ENCODE data around the gene NUDT1.

NUDT1 gene

GRCh38 chr7:2248984-2249694 lies 7.1 kb downstream of the NUDT1 start:
- DNase-seq (ENCODE audit: low read depth) = peak; percentile 99

DNA sequence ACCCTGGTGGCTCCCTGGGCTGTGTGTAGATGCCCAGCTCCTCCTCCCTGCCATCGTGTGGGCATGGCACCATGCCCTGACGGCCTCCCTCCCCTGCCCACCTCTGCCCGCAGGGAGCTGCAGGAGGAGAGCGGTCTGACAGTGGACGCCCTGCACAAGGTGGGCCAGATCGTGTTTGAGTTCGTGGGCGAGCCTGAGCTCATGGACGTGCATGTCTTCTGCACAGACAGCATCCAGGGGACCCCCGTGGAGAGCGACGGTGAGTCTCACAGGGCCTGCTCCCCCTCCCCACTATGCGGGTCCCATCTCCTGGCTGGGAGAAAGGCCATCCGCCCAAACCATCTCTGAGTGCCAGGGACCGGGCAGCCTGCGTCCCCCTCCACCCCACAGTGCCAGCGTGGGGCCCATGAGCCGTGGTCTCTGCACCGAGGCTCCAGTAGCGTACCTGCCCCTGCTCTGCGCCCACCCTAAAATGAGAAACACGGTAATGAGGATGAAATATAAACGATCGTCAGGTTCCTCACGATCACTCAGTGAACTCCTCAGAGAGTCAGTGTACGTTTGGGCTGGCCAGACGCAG lies 7.8 kb downstream of the NUDT1 start:
- no peak for DNase-seq (ENCODE audit: low read depth)

GRCh38 chr7:2251381-2251780 lies 9.4 kb downstream of the NUDT1 start:
- no peak for DNase-seq (ENCODE audit: low read depth)

DNA sequence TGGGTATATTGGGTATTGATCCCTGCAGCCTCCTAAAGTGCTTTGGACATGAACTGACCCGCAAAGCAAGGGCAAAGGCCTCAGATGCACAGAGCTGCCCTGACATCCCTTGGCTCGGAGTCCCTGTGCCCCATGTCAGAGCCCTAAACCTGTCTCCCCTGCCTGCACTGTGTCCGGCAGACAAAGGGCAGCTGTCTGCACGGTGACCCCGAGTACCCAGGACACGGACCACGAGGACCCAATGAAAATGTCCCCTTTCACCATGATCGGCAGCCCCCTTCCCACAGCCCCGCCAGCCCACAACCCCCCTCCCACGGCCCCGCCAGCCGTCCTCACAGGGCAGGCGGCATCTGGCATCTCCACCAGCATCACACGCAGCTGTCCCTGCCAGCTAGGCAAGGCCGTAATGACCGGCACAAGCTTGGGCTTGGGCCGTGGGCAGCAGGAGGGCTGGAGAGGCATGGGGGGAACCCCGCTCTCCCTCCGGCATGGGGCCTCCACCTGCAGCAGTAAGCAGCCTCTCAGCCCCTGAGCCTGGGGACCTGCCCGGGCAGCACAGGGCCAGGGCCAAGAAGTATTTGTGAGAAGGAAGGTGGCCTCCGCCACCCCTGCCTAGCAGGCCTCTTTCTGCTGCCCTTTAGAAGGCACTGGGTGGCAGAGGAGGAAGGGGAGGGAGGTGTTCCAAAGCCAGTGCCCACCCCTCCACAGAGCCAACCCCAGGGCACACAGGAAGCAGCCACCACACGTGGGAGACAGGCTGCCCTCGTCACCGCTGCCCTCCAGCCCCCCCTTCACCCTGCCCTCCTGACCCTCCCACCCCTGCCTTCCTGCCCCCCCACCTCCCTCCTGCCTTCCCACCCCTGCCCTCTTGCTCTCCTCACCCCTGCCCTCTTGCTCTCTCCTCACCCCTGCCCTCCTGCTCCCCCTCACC lies 10.1 kb downstream of the NUDT1 start:
- DNase-seq (ENCODE audit: low read depth) = no peak

- DNase-seq (ENCODE audit: low read depth) = no peak
Measured at GRCh38 chr7:2253021-2253420, 11.0 kb downstream of the NUDT1 start.

GRCh38 chr7:2253525-2254244 lies 11.7 kb downstream of the NUDT1 start:
- DNase-seq (ENCODE audit: low read depth) = no peak

DNA sequence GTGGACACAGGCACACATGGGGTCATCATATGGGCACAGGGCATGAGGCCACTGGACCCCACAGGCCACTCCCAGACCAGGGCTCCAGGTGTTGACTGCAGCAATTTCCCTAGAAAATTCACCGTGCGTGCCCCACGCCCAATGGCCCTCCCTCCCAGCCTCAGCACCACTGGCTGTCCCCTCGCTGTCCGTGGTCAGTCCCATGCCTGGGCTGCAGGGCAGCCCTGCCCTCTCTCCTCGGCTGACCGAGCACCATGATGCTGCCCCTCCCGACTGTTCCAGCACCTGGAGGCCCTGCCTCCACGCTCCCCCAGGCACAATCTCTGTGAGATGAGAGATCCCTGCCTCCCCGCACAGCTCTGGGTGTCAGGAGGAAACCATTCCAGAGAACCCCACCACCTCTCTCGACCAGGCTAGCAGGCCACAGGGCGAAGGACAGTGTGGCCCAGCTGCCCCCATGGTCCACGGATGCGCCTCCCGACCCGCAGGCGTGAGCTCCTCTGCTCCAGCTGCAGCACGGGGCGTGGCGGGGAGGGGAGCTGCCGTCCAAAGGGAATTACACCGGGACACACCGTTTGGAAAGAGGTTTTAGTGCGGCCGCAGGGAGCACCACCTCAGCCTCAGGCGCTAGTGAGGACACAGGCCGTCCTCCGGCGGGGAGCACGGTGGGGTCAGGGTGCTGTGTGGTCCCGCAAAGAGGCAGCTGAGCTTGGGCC lies 12.6 kb downstream of the NUDT1 start:
- no peak for DNase-seq (ENCODE audit: low read depth)

DNA sequence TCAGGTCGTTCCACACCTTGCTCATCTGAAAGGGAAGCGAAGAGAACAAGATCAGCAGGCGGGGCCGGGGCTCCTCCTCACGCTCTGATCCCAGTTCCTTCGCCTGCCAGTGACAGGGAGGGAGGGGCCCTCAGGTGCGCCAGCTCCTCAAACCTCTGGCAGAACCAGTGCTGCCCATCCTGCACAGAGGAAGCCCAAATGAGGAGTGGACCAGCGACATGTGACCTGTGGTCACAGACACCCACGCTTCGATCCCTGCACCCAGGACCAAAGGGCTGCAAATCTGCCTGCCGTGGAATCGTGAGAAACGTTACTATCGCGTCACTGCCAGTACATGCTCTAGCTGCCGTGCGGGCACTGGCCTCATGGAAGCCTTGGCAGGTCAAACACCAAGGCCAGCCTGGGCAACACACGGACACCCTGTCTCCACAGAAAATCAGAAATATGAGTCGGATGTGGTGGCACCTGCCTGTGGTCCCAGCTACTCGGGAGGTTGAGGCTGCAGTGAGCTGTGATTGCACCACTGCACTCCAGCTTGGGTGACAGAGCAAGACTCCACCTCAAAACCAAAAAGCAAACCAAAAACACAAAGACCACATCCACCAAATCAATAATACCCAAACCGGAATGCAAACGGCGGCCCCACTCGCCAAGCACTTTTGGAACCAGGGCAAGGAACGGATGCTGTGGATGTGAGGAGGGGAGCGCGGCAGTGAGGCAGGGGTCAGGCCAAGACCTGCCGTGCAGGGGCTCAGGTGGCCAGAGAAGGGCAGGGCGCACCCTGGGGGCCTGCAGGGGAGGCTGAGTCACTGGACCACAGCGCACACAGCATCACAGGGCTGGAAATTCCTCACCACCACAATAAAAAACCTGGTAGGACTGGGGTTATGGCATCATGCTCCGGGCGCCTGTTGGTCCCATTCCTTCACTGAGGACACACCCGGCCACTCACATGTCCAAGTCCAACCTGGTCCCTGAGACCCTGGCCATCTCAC lies 13.4 kb downstream of the NUDT1 start:
- no peak for DNase-seq (ENCODE audit: low read depth)

GRCh38 chr7:2256306-2257045 lies 14.4 kb downstream of the NUDT1 start:
- no peak for DNase-seq (ENCODE audit: low read depth)

DNA sequence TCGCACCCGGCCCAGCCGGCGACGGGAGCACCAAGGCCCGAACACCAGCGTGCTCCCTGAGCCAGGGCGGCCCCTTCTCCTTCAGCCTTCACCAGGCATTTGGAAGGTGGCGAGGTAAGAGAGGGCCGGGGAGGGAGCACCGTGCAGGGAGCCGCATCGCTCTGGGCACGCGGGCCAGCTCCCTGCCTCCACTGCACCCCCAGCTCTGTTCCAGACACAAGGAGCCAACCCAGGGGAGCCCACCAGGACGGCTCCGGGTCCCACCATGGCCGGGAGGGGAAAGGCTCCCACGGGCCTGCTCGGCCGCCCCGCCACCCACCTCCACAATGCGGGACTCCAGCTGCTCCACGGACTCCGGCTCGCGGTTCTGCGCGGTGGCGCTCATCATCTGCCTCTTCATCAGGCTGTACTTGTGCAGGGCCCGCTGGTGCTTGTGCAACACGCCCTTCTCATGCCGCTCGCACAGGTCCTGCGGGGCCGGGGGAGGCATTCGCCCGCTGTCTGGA lies 15.1 kb downstream of the NUDT1 start:
- DNase-seq (ENCODE audit: low read depth) = no peak

- DNase-seq (ENCODE audit: low read depth) = no peak
Measured at GRCh38 chr7:2257651-2258050, 15.6 kb downstream of the NUDT1 start.

GRCh38 chr7:2258661-2259365 lies 16.8 kb downstream of the NUDT1 start:
- DNase-seq (ENCODE audit: low read depth) = no peak

DNA sequence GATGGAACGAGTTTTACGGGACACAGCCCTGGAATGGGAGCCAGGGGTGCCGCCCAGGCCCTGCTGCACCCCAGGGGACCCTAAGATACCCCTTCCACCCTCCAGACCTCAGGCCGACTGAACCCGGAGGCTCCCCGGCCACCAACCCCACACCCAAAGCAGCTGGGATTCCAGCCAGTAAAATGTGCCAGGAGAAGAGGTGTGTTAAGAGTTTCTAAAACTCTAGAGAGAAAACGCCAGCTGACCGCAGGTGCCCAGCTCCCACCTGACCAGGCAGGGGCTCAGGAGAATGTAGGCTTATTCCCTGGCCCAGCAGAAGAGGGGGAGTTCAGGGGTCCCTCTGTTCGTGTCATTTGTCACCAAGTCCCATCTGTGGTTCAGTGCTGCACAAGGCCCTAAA lies 17.5 kb downstream of the NUDT1 start:
- DNase-seq (ENCODE audit: low read depth) = no peak

- DNase-seq (ENCODE audit: low read depth) = peak; percentile 26
Measured at GRCh38 chr7:2260820-2261219, 18.8 kb downstream of the NUDT1 start.

DNA sequence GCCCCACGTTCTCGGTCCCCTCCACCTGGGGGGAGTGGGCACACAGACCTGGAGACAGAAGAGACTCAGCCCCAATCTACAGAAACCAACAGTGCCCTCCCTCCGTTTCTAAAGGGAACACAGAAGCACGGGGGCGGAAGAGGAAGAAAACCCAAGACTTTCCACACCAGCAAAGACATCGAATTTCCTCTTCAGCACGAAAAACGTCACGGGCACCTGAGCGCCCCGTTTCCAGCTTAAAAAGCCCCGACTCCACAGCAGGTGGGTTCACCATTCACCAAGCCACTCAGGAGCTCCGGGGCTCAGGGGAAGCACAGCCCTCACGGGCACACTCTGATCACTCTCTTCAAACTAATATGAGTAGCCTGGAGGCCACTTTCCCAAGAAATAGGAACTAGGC lies 19.6 kb downstream of the NUDT1 start:
- DNase-seq (ENCODE audit: low read depth) = no peak

GRCh38 chr7:2263176-2263575 lies 21.1 kb downstream of the NUDT1 start:
- DNase-seq (ENCODE audit: low read depth) = no peak

DNA sequence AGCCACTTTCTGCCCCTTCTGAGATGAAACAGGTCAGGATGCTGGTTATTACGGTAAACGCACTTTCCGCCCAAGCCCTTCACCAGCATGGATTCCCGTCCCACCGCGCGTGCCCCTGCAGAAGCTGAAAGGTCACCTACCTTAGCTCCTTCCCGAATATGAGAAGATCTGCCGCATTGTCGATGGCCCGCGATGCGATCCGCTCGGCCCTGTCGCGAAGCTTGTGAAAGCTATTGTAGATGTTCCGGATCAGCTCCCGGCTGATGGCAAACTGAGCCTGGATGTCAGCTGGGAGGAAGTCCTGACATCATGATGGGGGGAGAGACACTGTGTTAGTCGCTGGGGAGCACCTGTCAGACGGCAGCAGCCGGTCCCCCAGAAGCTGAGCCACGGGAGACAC lies 22.1 kb downstream of the NUDT1 start:
- DNase-seq (ENCODE audit: low read depth) = no peak

DNA sequence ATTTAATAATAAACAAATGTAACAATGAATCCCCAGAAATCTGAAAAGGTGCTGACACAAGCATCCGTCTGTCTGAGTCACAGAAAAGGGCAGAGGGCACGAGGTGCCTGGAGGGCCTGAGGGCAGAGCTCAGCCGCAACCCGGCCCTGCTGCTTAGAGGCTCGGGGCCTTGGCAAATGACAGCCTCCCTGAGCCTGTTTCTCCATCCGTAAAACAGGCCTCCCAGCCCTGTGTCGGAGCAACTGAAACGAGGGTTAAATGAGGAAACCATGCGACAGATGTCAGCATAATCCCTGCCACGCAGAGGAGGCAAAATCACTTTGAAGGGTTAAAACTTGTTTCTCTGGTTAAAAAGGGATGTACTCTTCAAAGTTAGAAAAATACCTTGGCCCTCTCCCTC lies 24.9 kb downstream of the NUDT1 start:
- peak; percentile 83 for DNase-seq (ENCODE audit: low read depth)

All from EH (cell line).